Ovary (tissue), 3 donors: ENCODE data around the gene SPTLC1.

Experiments
- POLR2A ChIP-seq: fragments of 450-650 bp; IDR thresholded peaks from one replicate; pipeline ENCODE4 v1.6.1; 2017; ENCODE audit warnings: antibody characterized with exemption, mild to moderate bottlenecking, moderate library complexity
- TF ChIP-seq, protein P1 (sequence below), 3 donors: fragments of 450-650 bp in 2 of 3; fragments of 200-600 bp in 1 of 3; IDR thresholded peaks; one replicate each; pipeline versions ENCODE4 v1.5.1 to v1.8.0; 2016 to 2022; ENCODE audit warnings: antibody characterized with exemption in 3 of 3, mild to moderate bottlenecking in 1 of 3
- donor health status: DM: no; HTN: no; CAD: no.

DNA sequence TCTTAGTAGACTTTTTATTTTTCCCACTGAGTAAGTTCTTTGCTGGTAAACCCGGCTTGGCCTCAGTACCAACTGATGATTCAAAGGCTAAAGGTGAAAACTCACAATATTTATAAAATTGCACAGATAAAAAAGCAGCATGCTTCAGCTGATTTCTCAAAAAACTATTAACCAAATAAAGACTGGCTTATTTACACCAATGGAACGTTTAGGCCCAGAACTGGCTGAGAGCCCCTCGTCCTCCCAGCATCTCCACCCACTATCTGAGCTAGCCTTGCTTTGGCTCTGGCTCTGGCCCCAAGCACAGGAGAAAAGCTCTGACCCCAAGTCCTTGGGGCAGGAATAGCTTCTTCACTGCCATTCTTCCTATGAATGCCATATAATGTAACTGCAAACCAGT lies 68.5 kb downstream of the SPTLC1 start:
- no peak for TF ChIP-seq POLR2A
- TF ChIP-seq, protein P1, sequence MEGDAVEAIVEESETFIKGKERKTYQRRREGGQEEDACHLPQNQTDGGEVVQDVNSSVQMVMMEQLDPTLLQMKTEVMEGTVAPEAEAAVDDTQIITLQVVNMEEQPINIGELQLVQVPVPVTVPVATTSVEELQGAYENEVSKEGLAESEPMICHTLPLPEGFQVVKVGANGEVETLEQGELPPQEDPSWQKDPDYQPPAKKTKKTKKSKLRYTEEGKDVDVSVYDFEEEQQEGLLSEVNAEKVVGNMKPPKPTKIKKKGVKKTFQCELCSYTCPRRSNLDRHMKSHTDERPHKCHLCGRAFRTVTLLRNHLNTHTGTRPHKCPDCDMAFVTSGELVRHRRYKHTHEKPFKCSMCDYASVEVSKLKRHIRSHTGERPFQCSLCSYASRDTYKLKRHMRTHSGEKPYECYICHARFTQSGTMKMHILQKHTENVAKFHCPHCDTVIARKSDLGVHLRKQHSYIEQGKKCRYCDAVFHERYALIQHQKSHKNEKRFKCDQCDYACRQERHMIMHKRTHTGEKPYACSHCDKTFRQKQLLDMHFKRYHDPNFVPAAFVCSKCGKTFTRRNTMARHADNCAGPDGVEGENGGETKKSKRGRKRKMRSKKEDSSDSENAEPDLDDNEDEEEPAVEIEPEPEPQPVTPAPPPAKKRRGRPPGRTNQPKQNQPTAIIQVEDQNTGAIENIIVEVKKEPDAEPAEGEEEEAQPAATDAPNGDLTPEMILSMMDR (IDR thresholded peaks at IDR 0.05) = no peak
